B cell (primary cell): ENCODE results near the gene PLA2G5. TPM values are rescaled to one million over a fixed set of nuclear protein-coding genes. Genes with fewer than 3 reads are reported as not detected.

Experiments
- ATAC-seq: fragments of 200-7000 bp; cut with Tn5 transposase; one replicate; pipeline ENCODE4 v1.10.0; 2021; ENCODE audit warnings: low read depth, mild to moderate bottlenecking, moderate number of reproducible peaks, moderate library complexity
- CTCF ChIA-PET: fragments of 350-600 bp; sonication (Branson Sonifier 250); formaldehyde crosslinking; loops from one replicate; lab custom pipeline; 2021; ENCODE audit warnings: antibody characterized with exemption, inconsistent platforms; lab: Charles Lee
- POLR2A ChIA-PET: fragments of 350-600 bp; sonication (Branson Sonifier 250); formaldehyde crosslinking; loops from one replicate; lab custom pipeline; 2021; ENCODE audit warnings: antibody characterized with exemption; lab: Charles Lee
- DNase-seq: peaks from one replicate; pipeline ENCODE4 v3.0.0; 2013
- H2AFZ ChIP-seq: 2 replicates; pipeline ENCODE4 v1.6.1; 2012; ENCODE audit warnings: mild to moderate bottlenecking, low read depth, low read length; ENCODE audit not compliant: insufficient read depth, poor library complexity, severe bottlenecking
- H3K27ac ChIP-seq, 2 donors: 1 replicate in 1 of 2; 2 replicates in 1 of 2; pipeline ENCODE4 v1.5.1; 2012 to 2013; ENCODE audit warnings: low read length in 2 of 2, mild to moderate bottlenecking in 2 of 2, moderate library complexity in 1 of 2
- H3K27me3 ChIP-seq, 4 experiments: fragments of 200-600 bp in 1 of 4; sonication (generic) in 1 of 4; replicated peaks in 1 of 4; 1 replicate in 2 of 4; 2 replicates in 2 of 4; pipeline versions ENCODE4 v1.6.1 to v1.7.0; 2013 to 2016; ENCODE audit warnings: low read length in 3 of 4, mild to moderate bottlenecking in 2 of 4, mixed read lengths in 1 of 4, moderate library complexity in 1 of 4; ENCODE audit not compliant: insufficient read depth in 4 of 4, control insufficient read depth in 3 of 4; ENCODE audit errors: control extremely low read depth in 1 of 4
- H3K36me3 ChIP-seq, 2 experiments: replicated peaks in 1 of 2; 1 replicate in 1 of 2; 2 replicates in 1 of 2; pipeline versions ENCODE4 v1.6.1 to v1.7.1; 2013; ENCODE audit warnings: low read length in 1 of 2; ENCODE audit not compliant: insufficient read depth in 2 of 2, control insufficient read depth in 1 of 2; ENCODE audit errors: control extremely low read depth in 1 of 2, extremely low read depth in 1 of 2
- H3K4me1 ChIP-seq, 2 donors: fragments of 200-600 bp in 1 of 2; sonication (generic) in 1 of 2; 1 replicate in 1 of 2; 2 replicates in 1 of 2; pipeline versions ENCODE4 v1.5.1 to v1.6.1; 2013 to 2017; ENCODE audit warnings: low read length in 2 of 2; ENCODE audit not compliant: control insufficient read depth in 2 of 2, insufficient read depth in 2 of 2
- H3K4me2 ChIP-seq: replicated peaks from 2 replicates; pipeline ENCODE3; 2012; ENCODE audit warnings: mild to moderate bottlenecking, low read depth, low read length; ENCODE audit not compliant: poor library complexity, severe bottlenecking
- H3K4me3 ChIP-seq, 5 experiments: fragments of 200-600 bp in 1 of 5; sonication (generic) in 1 of 5; 1 replicate in 3 of 5; 2 replicates in 2 of 5; pipeline versions ENCODE4 v1.5.1 to v1.7.0; 2011 to 2016; ENCODE audit warnings: low read length in 4 of 5, mild to moderate bottlenecking in 4 of 5, low read depth in 2 of 5, control low read depth in 1 of 5, moderate library complexity in 1 of 5; ENCODE audit not compliant: insufficient read depth in 1 of 5; ENCODE audit errors: control extremely low read depth in 1 of 5, extremely low read depth in 1 of 5
- H3K79me2 ChIP-seq: fragments of 200-600 bp; sonication (generic); one replicate; pipeline ENCODE4 v1.6.0; 2016; ENCODE audit warnings: low read length; ENCODE audit not compliant: control insufficient read depth, insufficient read depth
- H3K9ac ChIP-seq: fragments of 200-600 bp; sonication (generic); 2 replicates; pipeline ENCODE4 v1.6.1; 2017; ENCODE audit warnings: mild to moderate bottlenecking, low read length, moderate library complexity
- H3K9me3 ChIP-seq, 3 donors: one replicate each; pipeline versions ENCODE4 v1.6.1 to v1.7.1; 2013; ENCODE audit warnings: low read length in 2 of 3; ENCODE audit not compliant: control insufficient read depth in 2 of 3, insufficient read depth in 1 of 3; ENCODE audit errors: control extremely low read depth in 1 of 3
- H4K20me1 ChIP-seq: 2 replicates; pipeline ENCODE4 v1.6.0; 2012; ENCODE audit warnings: mild to moderate bottlenecking, low read length; ENCODE audit not compliant: insufficient read depth, control insufficient read depth, poor library complexity, severe bottlenecking
- H3K27ac Mint-ChIP-seq: one replicate; pipeline ENCODE4 v1.8.0; 2021; ENCODE audit warnings: mixed read lengths
- H3K27me3 Mint-ChIP-seq: one replicate; pipeline ENCODE4 v1.8.0; 2021; ENCODE audit warnings: mixed read lengths
- H3K4me1 Mint-ChIP-seq: one replicate; pipeline ENCODE4 v1.8.0; 2021; ENCODE audit warnings: mixed read lengths
- H3K4me3 Mint-ChIP-seq: one replicate; pipeline ENCODE4 v1.8.0; 2021; ENCODE audit warnings: mixed read lengths
- H3K9me3 Mint-ChIP-seq: one replicate; pipeline ENCODE4 v1.8.0; 2022; ENCODE audit warnings: mixed read lengths; ENCODE audit not compliant: insufficient read depth
- CTCF ChIP-seq: fragments of 200-600 bp; IDR thresholded peaks from one replicate; pipeline ENCODE4 v1.8.0; 2022; ENCODE audit warnings: antibody characterized with exemption, mild to moderate bottlenecking
- EZH2 ChIP-seq: IDR thresholded peaks from 2 replicates; pipeline ENCODE4 v1.6.1; 2012; ENCODE audit warnings: borderline replicate concordance, low read depth, mild to moderate bottlenecking, moderate library complexity, low read length; ENCODE audit not compliant: insufficient read depth, poor library complexity, severe bottlenecking
- WGBS: methylation state at CpG from one replicate; pipeline ENCODE4 v1.1.5; 2013; ENCODE audit warnings: missing lambda C conversion rate; ENCODE audit not compliant: insufficient coverage; 5-methylcytosine and 5-hydroxymethylcytosine counted together
- intact Hi-C: fragments of 100-400 bp; cut with micrococcal nuclease; formaldehyde crosslinking; loops from one replicate; pipeline ENCODE4 v1.10.0; 2022
- polyA plus RNA-seq: library from polyadenylated mRNA; depleted of rRNA; stranded (reverse); fragments of >200 nt; gene quantifications from 2 replicates; pipeline ENCODE4 v1.2.3, GENCODE V29; 2012
- total RNA-seq, 2 donors: library from RNA; stranded (reverse); fragments of 120-200 nt in 1 of 2; gene quantifications; 1 replicate in 1 of 2; 2 replicates in 1 of 2; pipeline versions ENCODE4 v1.2.3 to v1.2.4, GENCODE V29; 2013 to 2022

The PLA2G5 gene
- total and polyA plus RNA-seq, 2 donors (not counting 1 experiment from before 2014, with no cell fraction given) = not detected

DNA sequence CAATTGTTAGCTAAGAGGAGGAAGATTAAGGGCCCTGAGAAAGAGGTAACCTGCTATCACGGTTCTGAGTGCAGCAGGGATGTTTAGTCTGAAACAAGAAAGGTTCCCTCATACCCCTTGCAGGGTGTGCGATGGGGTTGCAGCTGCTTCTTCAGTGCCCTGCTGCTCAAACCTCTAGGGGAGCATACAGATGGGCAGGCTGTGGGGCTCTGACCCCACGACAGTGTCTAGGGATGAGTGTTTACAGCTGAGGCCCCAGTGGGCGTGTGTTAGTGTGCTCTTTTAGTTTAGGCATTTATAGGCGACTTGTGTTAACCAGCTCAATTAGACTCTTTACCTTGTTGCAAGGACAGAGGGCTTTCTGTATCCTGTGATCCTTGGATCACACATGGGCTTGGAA is 41.3 kb upstream of the PLA2G5 start:
- no peak for DNase-seq

More for the DNA sequence above, 41.3 kb upstream of the PLA2G5 start:
- TF ChIP-seq CTCF = no peak
- no peak for TF ChIP-seq EZH2
- no peak overlapping the region for H3K27ac ChIP-seq
- no peaks in the 10 kb centered on the region for H3K4me1 Mint-ChIP-seq
- no peaks in the 10 kb centered on the region for H3K36me3 ChIP-seq
- H3K27me3 Mint-ChIP-seq = peaks cover 62% of the 10 kb centered on the region
- CTCF ChIA-PET = no interaction called here
- no peak for ATAC-seq
- H3K27me3 ChIP-seq = peaks cover 0 to 23% (median 3%) of the 10 kb centered on the region in 4 experiments
- POLR2A ChIA-PET = no interaction called here
- no peak overlapping the region for H3K9ac ChIP-seq
- H4K20me1 ChIP-seq = no peaks in the 10 kb centered on the region
- no peak overlapping the region for H3K4me3 Mint-ChIP-seq
- H3K4me1 ChIP-seq = no peaks in the 10 kb centered on the region
- no peaks in the 10 kb centered on the region for H3K79me2 ChIP-seq
- peaks cover 4% of the 10 kb centered on the region for H3K9me3 Mint-ChIP-seq
- 87% methylated on average over 5 of the region's 5 CpGs for WGBS
- H3K4me3 ChIP-seq = no peak overlapping the region
- intact Hi-C loops = no loop called here
- no peak overlapping the region for H3K4me2 ChIP-seq
- H3K9me3 ChIP-seq = peaks cover 0 to 1% (median 0%) of the 10 kb centered on the region in 3 donors
- no peak overlapping the region for H3K27ac Mint-ChIP-seq
- H2AFZ ChIP-seq = no peak overlapping the region
